CD4-positive, alpha-beta T cell treated with Interleukin-15 for 1 hour (primary cell): ENCODE measurements around the gene NTM.

Experiments used
- DNase-seq: peaks from one replicate; pipeline ENCODE4 v3.0.0-alpha.2; 2020

Gene NTM

GRCh38 chr11:131991606-131992005 is 621.2 kb downstream of the NTM start:
- DNase-seq = no peak

- DNase-seq = no peak
Measured at GRCh38 chr11:131993246-131993645, 622.8 kb downstream of the NTM start.

DNA sequence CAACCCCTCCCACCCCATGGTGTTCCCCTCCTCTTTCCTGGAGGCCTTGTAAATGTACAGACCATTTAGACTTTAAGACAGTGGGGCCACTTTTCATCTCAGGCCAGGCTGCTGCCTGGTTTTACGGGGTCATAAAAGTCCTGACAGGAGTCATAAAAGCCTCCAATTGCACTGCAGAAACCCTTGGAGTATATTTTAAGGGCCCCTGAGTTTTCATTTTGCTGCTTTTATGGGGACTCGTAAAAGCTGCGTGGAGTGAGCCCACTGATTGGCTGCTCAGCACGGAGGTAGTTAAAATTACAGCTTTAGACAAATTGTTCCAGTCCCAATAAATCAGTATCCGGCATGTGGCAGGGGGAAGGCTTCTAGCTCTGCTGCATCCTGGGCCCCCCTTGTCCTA is 627.6 kb downstream of the NTM start:
- DNase-seq = no peak

DNA sequence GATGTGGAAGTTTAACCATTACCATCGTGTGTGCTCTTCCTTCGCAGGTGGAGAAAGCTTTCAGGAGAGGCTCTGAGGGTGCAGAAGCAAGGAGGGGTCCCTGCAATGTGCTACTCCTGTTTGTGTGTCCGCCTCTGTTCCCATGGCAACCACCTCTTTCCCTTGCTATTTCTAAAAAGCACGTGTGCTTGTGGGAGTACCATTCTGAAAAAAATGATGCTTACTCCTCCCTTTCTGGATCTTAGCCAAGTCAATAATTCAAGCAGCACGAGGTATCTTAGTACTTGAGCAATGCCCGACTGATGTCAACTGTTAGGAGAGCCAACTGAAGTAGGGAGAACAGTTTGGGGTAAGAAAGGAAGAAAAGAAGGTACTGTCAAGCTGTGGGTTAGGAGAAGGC is 628.7 kb downstream of the NTM start:
- DNase-seq = no peak

GRCh38 chr11:131999955-132000354 is 629.5 kb downstream of the NTM start:
- DNase-seq = no peak

GRCh38 chr11:132005887-132006286 is 635.5 kb downstream of the NTM start:
- DNase-seq = no peak

GRCh38 chr11:132006884-132007580 is 636.6 kb downstream of the NTM start:
- no peak for DNase-seq

- no peak for DNase-seq
Measured at GRCh38 chr11:132008226-132008625, 637.8 kb downstream of the NTM start.

- no peak for DNase-seq
Measured at GRCh38 chr11:132008872-132009271, 638.5 kb downstream of the NTM start.

DNA sequence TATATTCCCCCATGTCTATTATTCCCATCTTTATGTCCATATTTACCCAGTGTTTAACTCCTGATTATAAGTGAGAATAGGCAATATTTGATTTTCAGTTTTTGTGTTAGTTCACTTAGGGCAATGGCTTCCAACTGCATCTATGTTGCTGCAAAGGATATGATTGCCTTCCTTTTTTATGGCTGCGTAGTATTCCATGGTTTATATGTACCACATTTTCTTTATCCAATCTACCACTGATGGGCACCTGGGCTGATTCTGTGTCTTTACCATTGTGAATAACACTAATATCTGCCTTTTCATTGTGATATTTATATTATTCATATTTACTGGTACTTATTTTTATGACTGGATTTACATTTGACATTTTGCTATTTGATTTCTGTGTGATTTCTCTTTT is 649.6 kb downstream of the NTM start:
- DNase-seq = no peak

GRCh38 chr11:132022285-132022684 is 651.9 kb downstream of the NTM start:
- DNase-seq = no peak

GRCh38 chr11:132022733-132023478 is 652.5 kb downstream of the NTM start:
- DNase-seq = no peak

DNA sequence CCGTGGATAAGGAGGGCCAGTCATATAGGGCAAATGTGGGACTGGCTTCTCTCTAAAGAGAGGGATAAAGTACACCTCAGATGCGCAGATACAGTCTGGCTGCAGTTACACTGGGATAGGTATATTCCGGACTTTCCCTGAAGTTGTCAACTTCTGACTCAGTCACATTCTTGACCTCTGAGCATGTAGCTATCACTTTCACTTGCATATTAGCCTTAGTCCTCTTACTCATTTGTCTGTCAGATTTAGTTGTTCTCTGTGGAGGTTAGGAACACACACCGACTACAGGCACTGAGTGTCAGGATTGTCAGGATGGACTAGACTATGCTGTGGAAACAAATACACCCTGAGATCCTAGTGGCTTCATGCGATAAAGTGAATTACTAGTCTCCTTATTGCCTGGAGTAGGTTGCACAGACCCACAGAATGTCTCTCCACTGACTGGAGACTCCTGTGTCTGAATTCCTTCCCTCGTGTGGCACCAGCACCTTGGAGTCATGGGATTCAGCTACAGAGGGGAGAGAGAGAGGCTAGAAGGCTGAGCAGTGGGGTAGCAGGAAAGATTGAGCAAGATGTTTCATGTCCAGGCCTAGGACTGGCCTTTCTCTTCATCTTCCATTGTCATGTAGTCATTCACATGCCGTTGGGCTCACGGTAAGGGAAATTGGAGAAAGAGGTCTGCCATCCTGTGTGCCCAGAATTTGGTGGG is 654.3 kb downstream of the NTM start:
- no peak for DNase-seq

DNA sequence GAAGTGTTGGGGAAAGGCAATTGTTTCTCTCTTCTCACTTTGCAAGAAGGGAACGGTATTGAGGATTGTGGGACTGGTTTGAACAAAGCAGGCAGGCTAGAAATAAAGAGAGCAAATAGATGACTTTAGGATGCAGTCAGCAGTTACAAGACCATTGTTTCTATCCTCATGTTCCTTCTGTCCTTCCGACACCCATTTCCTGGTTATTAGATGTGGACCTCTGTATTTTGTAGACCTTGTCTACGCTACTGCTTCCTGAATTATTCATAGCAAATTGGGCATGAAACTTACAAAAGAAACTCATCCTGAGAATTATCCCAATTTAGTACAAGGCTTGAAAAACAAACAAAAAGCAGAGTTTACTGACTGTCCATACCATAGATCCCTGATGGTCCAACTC is 656.3 kb downstream of the NTM start:
- DNase-seq = no peak

DNA sequence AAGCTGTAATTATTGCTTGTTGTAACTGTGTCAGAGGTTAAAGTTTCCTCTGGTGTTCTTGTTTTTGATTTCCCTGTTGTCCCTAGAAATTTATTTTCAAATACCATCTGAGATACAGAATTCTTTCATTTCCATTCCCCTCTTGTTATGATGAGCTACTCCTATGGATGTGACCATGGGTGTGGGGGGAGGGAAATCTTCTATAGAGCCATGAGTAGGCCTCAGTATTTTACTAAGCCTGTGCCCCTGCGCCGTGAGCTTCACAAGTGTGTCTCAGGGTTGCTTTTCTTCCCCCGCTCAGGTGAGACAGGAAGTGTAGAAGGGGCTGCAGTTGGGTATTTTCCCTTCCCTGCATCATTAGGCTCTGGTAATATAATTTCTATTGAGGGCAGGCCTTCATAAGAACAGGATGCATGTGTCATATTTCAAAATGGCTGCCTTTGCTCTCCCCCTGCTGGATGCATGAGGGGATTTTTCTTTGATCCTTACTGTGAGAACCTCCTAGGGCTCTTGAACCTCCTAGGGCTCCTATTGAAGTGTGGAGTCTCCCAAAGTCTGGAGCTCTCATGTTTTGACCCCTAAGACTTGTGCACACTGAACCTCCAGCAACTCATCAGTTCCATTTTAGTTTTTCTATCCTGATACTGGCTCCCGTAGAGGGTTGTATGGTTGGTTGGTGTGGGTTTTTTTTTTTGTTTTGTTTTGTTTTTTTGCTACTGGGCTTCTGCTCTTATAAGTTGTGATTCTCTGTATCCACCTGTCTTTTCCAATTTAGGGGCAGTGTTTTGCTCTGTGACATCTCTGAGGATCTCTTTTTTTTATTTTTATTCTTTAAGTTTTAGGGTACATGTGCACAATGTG is 658.2 kb downstream of the NTM start:
- no peak for DNase-seq

GRCh38 chr11:132030896-132031295 is 660.5 kb downstream of the NTM start:
- no peak for DNase-seq

- no peak for DNase-seq
Measured at GRCh38 chr11:132032555-132032954, 662.1 kb downstream of the NTM start.

- DNase-seq = no peak
Measured at GRCh38 chr11:132033051-132033450, 662.6 kb downstream of the NTM start.

GRCh38 chr11:132035228-132035627 is 664.8 kb downstream of the NTM start:
- DNase-seq = no peak

- DNase-seq = no peak
Measured at GRCh38 chr11:132035766-132036165, 665.4 kb downstream of the NTM start.

- no peak for DNase-seq
Measured at GRCh38 chr11:132036220-132036619, 665.8 kb downstream of the NTM start.

DNA sequence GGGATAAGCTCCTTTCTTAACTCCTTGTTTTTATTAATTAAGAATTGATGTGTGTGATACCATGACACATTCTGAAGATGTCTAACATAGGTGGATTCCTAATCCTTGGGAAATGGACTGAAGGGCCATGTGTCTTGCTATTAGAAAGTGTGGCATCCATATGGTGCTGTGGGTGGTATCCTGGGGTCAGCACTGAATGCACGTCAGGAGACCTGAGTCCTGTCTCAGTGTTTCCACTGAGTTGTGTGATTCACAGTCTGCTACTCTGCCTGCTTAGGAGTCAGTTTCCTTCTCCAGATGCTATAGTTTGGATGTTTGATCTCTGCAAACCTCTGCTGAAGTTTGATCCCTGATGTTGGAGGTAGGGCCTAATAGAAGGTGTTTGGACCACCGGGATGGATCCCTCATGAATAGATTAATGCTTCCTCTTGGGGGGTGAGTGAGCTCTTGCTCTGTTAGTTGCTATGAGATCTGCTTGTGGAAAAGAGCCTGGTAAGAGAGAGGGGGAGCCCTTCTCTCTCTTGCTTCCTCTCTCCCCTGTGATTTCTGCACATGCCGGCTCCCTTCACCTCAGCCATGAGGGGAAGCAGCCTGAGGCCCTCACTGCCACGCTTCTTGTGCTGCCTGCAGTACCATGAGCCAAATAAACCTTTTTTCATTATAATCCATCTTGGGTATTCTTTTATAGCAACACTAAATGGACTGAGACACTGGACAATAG is 666.5 kb downstream of the NTM start:
- no peak for DNase-seq
